HG02642 (cell line): Measurements from ENCODE around the gene LRSAM1.

ENCODE experiments used
- ATAC-seq: cut with Tn5 transposase; IDR thresholded peaks from one replicate; pipeline ENCODE4 v1.9.1; 2021; ENCODE audit warnings: mild to moderate bottlenecking; ENCODE audit not compliant: unreplicated experiment, poor library complexity

Gene LRSAM1

DNA sequence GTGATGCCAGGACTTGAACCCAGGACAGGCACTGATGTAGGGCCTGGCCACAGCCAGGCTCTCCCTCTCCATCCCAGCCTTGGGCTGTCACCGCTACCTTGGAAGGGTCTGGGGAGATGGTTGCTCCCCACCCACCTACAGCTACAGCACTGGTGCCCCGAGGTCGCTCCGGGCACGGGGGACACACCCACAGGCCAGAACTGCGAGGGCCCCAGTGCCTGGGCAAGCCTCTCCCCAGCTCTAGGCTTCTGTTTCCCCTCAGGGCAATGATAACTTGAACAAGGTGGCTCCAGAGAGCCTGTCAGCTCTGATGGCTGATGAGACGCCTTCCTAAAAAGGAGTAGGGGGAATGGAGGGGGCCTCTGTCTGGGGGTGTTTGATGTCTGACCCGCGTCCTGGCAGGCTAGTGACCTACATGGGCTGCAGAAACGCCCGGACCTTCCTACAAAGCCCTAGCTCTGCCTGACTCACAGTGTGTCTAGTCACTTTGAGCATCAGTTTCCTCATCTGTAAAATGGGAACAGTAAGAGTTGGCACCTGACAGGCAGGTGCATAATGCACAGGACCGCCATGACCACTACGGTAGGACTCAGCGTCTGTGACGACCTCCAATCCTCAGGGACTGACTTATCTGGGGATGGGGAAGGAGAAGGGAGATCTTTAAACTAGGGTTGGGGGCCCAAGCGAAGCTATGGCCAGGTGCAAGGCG lies 76.4 kb downstream of the LRSAM1 start:
- no peak for ATAC-seq

DNA sequence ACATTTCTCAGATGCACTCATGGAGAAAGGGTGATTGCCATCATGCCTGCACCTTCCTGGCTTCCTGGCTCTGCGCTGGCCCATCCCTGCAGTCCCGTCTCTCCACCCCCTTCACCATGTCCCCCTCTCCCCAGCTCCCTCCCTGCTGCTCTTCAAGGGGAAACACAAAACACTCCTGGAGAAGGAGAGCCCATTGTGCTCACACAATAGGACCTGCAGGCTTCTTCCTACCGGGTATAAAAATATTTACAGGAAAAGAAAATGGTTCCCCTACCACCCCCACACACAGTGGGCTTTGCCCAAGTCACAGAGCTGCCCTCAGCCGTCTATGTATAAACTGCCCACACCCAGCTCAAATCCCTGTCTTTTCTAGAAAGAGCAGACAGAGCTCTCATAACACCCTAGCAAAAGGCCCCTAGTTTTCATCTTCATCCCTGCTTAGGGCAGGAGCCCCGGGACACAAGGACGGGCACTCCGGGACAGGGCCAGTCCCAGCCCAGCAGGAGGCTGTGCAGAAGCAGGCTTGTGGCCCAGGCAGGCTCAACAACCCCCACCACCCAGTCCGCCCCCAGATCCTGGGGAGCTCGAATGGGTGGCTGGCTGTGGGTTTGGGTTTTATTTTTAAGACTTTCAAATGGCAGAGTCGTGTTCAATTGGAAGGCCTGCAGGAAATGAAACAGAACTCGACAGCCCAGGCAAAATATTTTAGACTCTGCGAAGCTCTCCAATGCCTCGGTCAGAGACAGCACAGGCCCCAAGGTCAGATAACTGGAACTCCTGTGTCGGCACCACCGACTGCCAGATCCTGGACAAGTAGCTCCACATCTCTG lies 77.3 kb downstream of the LRSAM1 start:
- ATAC-seq: no peak

DNA sequence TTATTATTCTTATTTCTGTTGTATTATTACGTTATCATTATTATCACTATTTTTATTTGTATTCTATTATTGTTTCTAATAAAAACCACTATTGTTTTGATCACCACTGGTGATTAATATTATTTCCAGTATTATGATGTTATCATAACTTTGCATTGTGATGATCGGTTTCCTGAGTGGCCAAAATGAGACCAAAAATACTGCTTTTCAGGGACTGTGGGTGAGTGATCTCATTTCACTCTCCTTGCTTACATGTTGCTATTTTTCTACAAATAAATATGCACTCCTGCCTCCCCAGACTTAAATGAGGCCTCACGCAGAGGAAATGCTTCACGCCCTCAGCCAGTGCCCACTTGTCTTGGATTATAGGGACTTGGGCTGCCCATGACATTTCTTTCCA lies 78.4 kb downstream of the LRSAM1 start:
- no peak for ATAC-seq

DNA sequence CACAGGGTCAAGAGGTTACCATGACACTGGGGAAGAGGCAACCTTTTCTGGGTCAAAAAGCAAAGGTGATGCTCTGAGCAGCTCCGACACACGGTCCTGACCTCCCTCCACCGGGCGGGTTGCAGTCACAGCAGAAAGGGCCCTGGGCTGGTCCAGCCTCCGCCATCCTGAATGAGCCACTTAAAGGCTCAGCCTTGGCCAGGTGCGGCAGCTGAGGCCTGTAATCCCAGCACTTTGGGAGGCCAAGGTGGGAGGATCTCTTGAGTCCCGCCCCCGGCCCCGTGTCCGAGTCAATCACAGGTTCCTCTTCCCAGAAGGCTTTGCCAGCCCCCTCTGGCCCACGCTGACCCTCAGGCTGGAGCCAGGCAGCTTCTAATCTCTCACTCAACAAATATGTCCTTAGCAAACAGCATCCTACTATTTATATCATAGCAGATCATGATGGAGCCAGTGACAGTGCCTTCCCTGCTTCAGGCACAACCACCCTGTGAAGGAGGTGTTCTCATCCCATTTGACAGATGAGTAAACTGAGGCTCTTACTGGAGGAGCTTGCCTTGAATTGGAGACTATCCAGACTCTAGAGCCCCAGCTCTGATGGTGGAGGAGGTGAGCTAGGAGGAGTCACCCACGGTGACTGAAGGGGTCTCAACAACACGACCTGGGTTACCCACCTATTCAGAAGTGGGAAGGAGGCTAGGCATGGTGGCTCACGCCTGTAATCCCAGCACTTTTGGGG lies 79.1 kb downstream of the LRSAM1 start:
- ATAC-seq: no peak

- ATAC-seq: no peak
Observed at GRCh38 chr9:127531676-127532075, 80.4 kb downstream of the LRSAM1 start.

- ATAC-seq: no peak
Observed at GRCh38 chr9:127534250-127534906, 83.1 kb downstream of the LRSAM1 start.

GRCh38 chr9:127534931-127535330 lies 83.6 kb downstream of the LRSAM1 start:
- no peak for ATAC-seq

DNA sequence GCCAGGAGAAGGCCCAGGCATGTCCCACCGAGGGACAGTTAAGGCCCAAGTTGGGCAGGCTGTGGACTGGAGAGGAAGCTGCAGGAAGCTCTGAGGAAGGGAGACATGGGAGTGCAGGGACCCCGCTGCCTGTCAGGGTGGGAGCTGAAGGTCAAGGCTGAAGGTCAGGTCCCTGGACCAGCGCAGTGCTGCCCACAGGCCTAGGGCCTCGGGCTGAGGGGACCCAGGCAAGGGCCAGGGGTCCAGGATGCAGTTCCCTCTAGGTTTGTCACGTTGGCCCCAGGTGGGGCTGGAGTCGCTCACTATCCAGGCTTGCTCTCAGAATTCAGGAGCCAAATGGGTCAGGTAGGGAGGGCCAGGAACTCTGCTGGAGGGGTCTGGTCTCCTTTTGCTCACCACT lies 84.1 kb downstream of the LRSAM1 start:
- ATAC-seq: no peak

GRCh38 chr9:127535834-127536233 lies 84.5 kb downstream of the LRSAM1 start:
- ATAC-seq: no peak

DNA sequence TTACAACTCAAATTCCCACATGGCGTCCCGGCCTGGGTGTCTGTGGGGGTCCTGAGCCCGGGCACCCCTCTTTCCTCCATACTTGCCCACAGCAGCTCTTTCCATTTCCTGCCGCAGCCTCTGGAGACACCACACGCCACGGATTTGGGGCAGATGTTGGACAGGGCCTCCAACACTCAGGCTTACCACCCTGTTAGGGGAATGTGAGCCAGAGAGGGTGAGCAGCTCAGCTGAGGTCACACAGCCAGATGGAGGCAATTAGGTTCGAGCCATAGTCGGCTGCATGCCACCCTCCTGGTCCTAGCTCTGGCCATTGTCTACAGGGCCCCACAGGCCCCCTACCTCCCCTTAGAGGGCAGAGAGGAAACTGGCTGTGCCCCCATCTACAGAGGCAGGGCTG lies 85.2 kb downstream of the LRSAM1 start:
- no peak for ATAC-seq

GRCh38 chr9:127537014-127537413 lies 85.7 kb downstream of the LRSAM1 start:
- no peak for ATAC-seq

DNA sequence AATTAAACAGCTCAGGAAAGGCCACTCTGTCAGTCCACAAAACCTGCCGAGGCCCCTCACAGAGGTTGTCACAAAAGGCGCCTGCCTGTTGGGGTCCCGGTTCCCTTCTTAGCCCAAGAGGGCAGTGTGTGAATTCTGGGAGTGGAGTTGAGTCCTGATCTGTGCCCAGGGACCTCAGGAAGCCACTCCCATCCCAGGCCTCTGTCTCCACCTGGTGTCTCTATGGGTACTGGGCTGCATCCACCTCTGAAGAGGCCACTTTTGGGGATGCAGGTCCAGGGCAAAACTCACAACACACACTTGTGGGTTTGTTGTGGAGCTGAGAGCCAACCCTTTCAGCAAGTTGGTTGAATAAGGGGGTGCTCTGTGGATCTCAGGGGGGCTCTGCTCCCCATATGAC lies 86.5 kb downstream of the LRSAM1 start:
- no peak for ATAC-seq

GRCh38 chr9:127538849-127539258 lies 87.5 kb downstream of the LRSAM1 start:
- no peak for ATAC-seq

- no peak for ATAC-seq
Observed at GRCh38 chr9:127539259-127539981, 88.1 kb downstream of the LRSAM1 start.

DNA sequence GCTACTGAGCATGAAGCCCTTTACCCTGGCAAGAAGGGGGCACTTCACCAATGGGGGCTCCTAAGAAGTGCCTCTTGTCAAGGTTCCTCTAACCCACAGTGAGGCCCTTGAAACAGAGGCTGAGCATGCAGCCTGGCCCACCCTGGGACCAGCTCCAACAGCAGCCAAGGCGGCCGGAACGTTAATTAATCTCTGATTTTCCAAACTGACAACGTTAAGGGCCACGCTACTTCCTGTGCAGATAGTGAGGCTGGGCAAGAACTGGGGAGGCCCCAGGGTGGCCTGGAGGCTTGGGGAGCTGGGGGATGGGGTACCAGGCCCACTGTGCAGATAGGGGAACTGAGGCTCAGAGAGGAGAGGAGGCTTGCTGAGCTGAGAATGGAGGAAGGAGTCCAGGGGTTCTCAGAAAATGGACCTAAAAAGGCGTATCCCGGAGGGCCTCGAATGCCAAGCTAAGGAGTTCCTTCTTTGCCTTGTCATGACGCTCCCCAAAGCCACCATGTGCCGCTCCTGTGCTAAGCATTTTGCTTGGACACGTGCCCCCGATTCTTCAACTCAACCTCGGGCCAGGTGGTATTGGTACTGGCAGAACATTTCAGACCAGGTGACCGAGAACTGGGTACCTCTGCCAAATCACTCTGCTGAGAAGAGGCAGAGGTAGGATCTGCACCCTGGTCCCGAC lies 88.8 kb downstream of the LRSAM1 start:
- no peak for ATAC-seq

GRCh38 chr9:127540664-127541041 lies 89.3 kb downstream of the LRSAM1 start:
- ATAC-seq: no peak

DNA sequence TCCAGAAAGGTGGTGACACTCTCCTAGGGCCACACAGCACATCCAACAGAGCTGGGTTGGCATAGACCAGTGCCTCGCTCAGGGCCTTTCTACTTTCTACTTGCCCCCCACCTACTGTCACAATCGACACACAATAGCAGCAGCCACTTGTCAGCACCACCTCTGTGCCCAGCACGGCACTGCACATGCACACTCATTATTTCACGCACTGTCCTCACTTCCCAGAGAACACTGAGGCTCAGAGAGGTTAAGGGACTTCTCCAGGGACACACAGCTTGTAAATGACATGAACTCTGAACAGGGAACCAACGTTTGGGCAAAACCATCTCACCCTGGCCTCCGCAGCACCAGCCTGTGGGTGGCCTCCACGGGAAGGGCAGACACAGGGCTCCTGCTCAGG lies 89.9 kb downstream of the LRSAM1 start:
- no peak for ATAC-seq

DNA sequence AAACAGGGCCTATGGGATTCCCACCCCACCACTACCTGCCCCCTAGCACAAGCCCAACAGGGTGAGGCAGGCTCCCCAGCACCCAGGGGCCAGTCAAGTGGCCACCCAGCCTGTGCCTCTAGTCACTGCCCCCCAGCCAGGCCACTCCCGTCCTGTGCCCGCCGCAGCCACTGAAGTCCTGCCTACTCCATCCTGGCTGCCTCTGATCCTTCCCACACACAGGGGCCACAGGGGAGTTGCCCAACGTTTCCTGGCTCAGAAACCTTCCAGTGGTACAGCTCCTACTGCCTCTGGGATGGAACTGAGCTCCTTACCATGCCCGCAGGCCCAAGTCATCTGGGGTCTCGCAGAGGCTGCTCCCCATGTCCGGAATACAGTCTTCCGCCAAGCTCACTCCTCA lies 90.6 kb downstream of the LRSAM1 start:
- ATAC-seq: no peak

- no peak for ATAC-seq
Observed at GRCh38 chr9:127543221-127543620, 91.9 kb downstream of the LRSAM1 start.
